Right lobe of liver (tissue), 6 donors: ENCODE data around the gene NEDD4L. TPM values are rescaled to one million over a fixed set of nuclear protein-coding genes. Genes with fewer than 3 reads are reported as not detected.

Experiments used
- ATAC-seq, 4 donors: fragments of 200-7000 bp; cut with Tn5 transposase; one replicate each; pipeline ENCODE4 v1.9.1; 2020; ENCODE audit warnings: mild to moderate bottlenecking in 4 of 4, moderate library complexity in 4 of 4
- DNase-seq, 3 donors: peaks; one replicate each; pipeline ENCODE4 v3.0.0-alpha.2; 2020
- H3K27ac ChIP-seq, 3 donors: fragments of 200-600 bp; one replicate each; pipeline ENCODE4 v1.8.0; 2022
- H3K27me3 ChIP-seq, 2 donors: fragments of 200-600 bp; one replicate each; pipeline ENCODE4 v1.8.0; 2022
- H3K36me3 ChIP-seq, 4 donors: fragments of 200-600 bp; sonication (generic) in 1 of 4; one replicate each; pipeline versions ENCODE4 v1.5.1 to v1.8.0; 2017 to 2022; ENCODE audit warnings: control low read depth in 1 of 4
- H3K4me1 ChIP-seq, 4 donors: fragments of 200-600 bp; sonication (generic) in 1 of 4; one replicate each; pipeline versions ENCODE4 v1.5.1 to v1.8.0; 2017 to 2022; ENCODE audit warnings: control low read depth in 1 of 4
- H3K4me3 ChIP-seq, 3 donors: fragments of 200-600 bp; one replicate each; pipeline ENCODE4 v1.8.0; 2022
- H3K9me3 ChIP-seq, 4 donors: fragments of 200-600 bp; sonication (generic) in 1 of 4; one replicate each; pipeline versions ENCODE4 v1.5.1 to v1.8.0; 2017 to 2022; ENCODE audit warnings: control low read depth in 1 of 4
- CTCF ChIP-seq, 4 donors: fragments of 200-600 bp in 3 of 4; fragments of 450-650 bp in 1 of 4; IDR thresholded peaks; one replicate each; pipeline versions ENCODE4 v1.5.1 to v1.8.0; 2016 to 2022; ENCODE audit warnings: antibody characterized with exemption in 4 of 4, mild to moderate bottlenecking in 2 of 4
- POLR2A ChIP-seq: fragments of 450-650 bp; IDR thresholded peaks from one replicate; pipeline ENCODE4 v1.6.1; 2017; ENCODE audit warnings: antibody characterized with exemption, mild to moderate bottlenecking
- WGBS: methylation state at CpG from one replicate; pipeline ENCODE4 v1.1.6; 2018; ENCODE audit warnings: low coverage, low lambda C conversion rate; ENCODE audit not compliant: insufficient coverage; ENCODE audit errors: missing lambda C conversion rate; 5-methylcytosine and 5-hydroxymethylcytosine counted together
- intact Hi-C, 2 donors: fragments of 100-400 bp; cut with DNase I; formaldehyde crosslinking; loops; one replicate each; pipeline versions ENCODE4 v1.11.2 to v1.14.1; 2022
- total RNA-seq, 6 experiments: library from RNA; depleted of rRNA in 2 of 6; stranded (reverse); fragments of >200 nt in 2 of 6; fragmentation: NEBNext Ultra II Directional in 3 of 6; extraction: Animal tissue kit (Norgen Biotek cat#: 25700) in 3 of 6; gene quantifications; one replicate each; pipeline versions ENCODE4 v1.1.0 to v1.2.4, GENCODE V29; 2016 to 2023
- donor health status: DM: no; HTN: yes; CAD: no.
- donor health status: DM: no; HTN: no; CAD: no.
- donor health status: DM: no; HTN: no; CAD: no.
- donor health status: DM: no; HTN: yes; CAD: no.
- donor health status: DM: no; HTN: yes; CAD: no.

Gene NEDD4L
- total RNA-seq, 6 experiments from 2014 or later, result 21.5 to 41.0 (median 33.2) TPM

GRCh38 chr18:58175786-58176176 lies 131.8 kb downstream of the NEDD4L start:
- no peak overlapping the region for H3K27ac ChIP-seq
- no peak for ATAC-seq
- no peaks in the 10 kb centered on the region for H3K36me3 ChIP-seq
- no peak for DNase-seq
- TF ChIP-seq POLR2A (no peak), CTCF (IDR thresholded peaks at IDR 0.05) (no peak)
- H3K4me3 ChIP-seq, result no peak overlapping the region
- no peaks in the 10 kb centered on the region for H3K27me3 ChIP-seq
- no peaks in the 10 kb centered on the region for H3K9me3 ChIP-seq
- peaks cover 0 to 6% (median 0%) of the 10 kb centered on the region in 4 donors for H3K4me1 ChIP-seq
- intact Hi-C loops, result no loop called here
- 93% methylated on average over 5 of the region's 5 CpGs for WGBS

GRCh38 chr18:58177004-58177717 lies 133.1 kb downstream of the NEDD4L start:
- Histone ChIP-seq H3K4me1 (peaks cover 0 to 9% (median 0%) of the 10 kb centered on the region in 4 donors), H3K36me3 (no peaks in the 10 kb centered on the region), H3K27ac (no peak overlapping the region), H3K27me3 (no peaks in the 10 kb centered on the region), H3K9me3 (no peaks in the 10 kb centered on the region), H3K4me3 (no peak overlapping the region)
- 62% methylated on average over 7 of the region's 12 CpGs for WGBS
- intact Hi-C loops, result no loop called here
- ATAC-seq (peak in 1 of 4 donors; percentile 17), DNase-seq (no peak)
- TF ChIP-seq POLR2A (no peak), CTCF (IDR thresholded peaks at IDR 0.05) (no peak)

GRCh38 chr18:58177896-58178470 lies 134.0 kb downstream of the NEDD4L start:
- no peak for DNase-seq
- no peaks in the 10 kb centered on the region for H3K36me3 ChIP-seq
- no peaks in the 10 kb centered on the region for H3K9me3 ChIP-seq
- intact Hi-C loops, result no loop called here
- H3K4me3 ChIP-seq, result no peak overlapping the region
- TF ChIP-seq CTCF (IDR thresholded peaks at IDR 0.05) (no peak), POLR2A (no peak)
- 76% methylated on average over 4 of the region's 4 CpGs for WGBS
- no peaks in the 10 kb centered on the region for H3K27me3 ChIP-seq
- H3K27ac ChIP-seq, result no peak overlapping the region
- peaks cover 0 to 9% (median 0%) of the 10 kb centered on the region in 4 donors for H3K4me1 ChIP-seq
- ATAC-seq, result no peak

- DNase-seq, result no peak
- no peaks in the 10 kb centered on the region for H3K27me3 ChIP-seq
- no peak overlapping the region for H3K4me3 ChIP-seq
- H3K9me3 ChIP-seq, result no peaks in the 10 kb centered on the region
- peaks cover 0 to 9% (median 0%) of the 10 kb centered on the region in 4 donors for H3K4me1 ChIP-seq
- TF ChIP-seq POLR2A (no peak), CTCF (IDR thresholded peaks at IDR 0.05) (no peak)
- WGBS, result 55% methylated on average over 8 of the region's 8 CpGs
- no peaks in the 10 kb centered on the region for H3K36me3 ChIP-seq
- ATAC-seq, result no peak
- intact Hi-C loops, result no loop called here
- no peak overlapping the region for H3K27ac ChIP-seq
Measured at GRCh38 chr18:58178511-58178910, 134.5 kb downstream of the NEDD4L start.
